HL-60 (cell line): Measurements from ENCODE around the gene HACD1.

Source experiments
- DNase-seq, 2 experiments: peaks; one replicate each; pipeline ENCODE4 v3.0.0-alpha.2; 2010 to 2020; ENCODE audit warnings: low read depth in 1 of 2, low spot score in 1 of 2
- H3K27ac ChIP-seq: fragments of 250-450 bp; sonication (Bioruptor Pico); replicated peaks from 2 replicates; pipeline ENCODE4 v1.5.1; 2020; ENCODE audit warnings: mild to moderate bottlenecking, moderate library complexity
- H3K27me3 ChIP-seq: fragments of 250-450 bp; sonication (Bioruptor Pico); 2 replicates; pipeline ENCODE4 v1.5.1; 2021; ENCODE audit warnings: mild to moderate bottlenecking, moderate library complexity; ENCODE audit not compliant: insufficient read depth, poor library complexity, severe bottlenecking
- H3K4me3 ChIP-seq: replicated peaks from 2 replicates; pipeline ENCODE4 v1.5.1; 2011; ENCODE audit warnings: mild to moderate bottlenecking, control low read depth, low read length; ENCODE audit not compliant: insufficient read depth
- GABPA ChIP-seq: IDR thresholded peaks from 2 replicates; pipeline ENCODE4 v1.6.1; 2012; ENCODE audit warnings: low read depth
- POLR2AphosphoS5 ChIP-seq: IDR thresholded peaks from 2 replicates; pipeline ENCODE4 v1.6.1; 2012; ENCODE audit warnings: low read depth
- SPI1 ChIP-seq: IDR thresholded peaks from 2 replicates; pipeline ENCODE4 v1.6.1; 2012; ENCODE audit warnings: low read depth, mild to moderate bottlenecking, borderline replicate concordance
- TF ChIP-seq, protein P1 (sequence below): IDR thresholded peaks from 2 replicates; pipeline ENCODE4 v1.6.1; 2012; ENCODE audit warnings: low read depth; ENCODE audit not compliant: insufficient replicate concordance
- TF ChIP-seq, protein P2 (sequence below): IDR thresholded peaks from one replicate; pipeline ENCODE4 v1.5.1; 2011; ENCODE audit warnings: low read length, control low read depth, inconsistent platforms; ENCODE audit not compliant: insufficient read depth

Gene HACD1

DNA sequence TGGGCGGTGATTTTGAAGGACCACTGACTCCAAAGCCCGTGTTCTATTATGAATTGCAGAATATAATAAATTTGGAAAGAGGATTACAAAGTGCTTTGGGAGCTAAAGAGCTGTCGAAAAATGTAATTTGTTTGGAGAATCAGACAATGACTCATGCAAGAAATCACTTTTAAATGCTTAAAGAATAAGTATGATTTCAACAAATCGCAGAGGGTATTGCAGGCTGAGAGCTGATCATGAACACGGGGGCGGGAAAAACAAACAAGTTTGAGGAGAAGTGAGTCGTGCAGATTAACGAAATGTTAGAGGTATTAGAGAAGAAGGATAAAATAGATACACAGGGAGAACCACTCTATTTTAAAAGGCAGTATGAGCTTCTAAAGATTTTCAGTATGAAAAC lies 4.9 kb upstream of the HACD1 start:
- Histone ChIP-seq H3K4me3 (no peak overlapping the region), H3K27me3 (no peaks in the 10 kb centered on the region), H3K27ac (no peak overlapping the region)
- DNase-seq, result no peak
- TF ChIP-seq, protein P1, sequence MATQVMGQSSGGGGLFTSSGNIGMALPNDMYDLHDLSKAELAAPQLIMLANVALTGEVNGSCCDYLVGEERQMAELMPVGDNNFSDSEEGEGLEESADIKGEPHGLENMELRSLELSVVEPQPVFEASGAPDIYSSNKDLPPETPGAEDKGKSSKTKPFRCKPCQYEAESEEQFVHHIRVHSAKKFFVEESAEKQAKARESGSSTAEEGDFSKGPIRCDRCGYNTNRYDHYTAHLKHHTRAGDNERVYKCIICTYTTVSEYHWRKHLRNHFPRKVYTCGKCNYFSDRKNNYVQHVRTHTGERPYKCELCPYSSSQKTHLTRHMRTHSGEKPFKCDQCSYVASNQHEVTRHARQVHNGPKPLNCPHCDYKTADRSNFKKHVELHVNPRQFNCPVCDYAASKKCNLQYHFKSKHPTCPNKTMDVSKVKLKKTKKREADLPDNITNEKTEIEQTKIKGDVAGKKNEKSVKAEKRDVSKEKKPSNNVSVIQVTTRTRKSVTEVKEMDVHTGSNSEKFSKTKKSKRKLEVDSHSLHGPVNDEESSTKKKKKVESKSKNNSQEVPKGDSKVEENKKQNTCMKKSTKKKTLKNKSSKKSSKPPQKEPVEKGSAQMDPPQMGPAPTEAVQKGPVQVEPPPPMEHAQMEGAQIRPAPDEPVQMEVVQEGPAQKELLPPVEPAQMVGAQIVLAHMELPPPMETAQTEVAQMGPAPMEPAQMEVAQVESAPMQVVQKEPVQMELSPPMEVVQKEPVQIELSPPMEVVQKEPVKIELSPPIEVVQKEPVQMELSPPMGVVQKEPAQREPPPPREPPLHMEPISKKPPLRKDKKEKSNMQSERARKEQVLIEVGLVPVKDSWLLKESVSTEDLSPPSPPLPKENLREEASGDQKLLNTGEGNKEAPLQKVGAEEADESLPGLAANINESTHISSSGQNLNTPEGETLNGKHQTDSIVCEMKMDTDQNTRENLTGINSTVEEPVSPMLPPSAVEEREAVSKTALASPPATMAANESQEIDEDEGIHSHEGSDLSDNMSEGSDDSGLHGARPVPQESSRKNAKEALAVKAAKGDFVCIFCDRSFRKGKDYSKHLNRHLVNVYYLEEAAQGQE, result no peak
- TF ChIP-seq POLR2AphosphoS5 (no peak), GABPA (no peak), SPI1 (no peak)
- TF ChIP-seq, protein P2, sequence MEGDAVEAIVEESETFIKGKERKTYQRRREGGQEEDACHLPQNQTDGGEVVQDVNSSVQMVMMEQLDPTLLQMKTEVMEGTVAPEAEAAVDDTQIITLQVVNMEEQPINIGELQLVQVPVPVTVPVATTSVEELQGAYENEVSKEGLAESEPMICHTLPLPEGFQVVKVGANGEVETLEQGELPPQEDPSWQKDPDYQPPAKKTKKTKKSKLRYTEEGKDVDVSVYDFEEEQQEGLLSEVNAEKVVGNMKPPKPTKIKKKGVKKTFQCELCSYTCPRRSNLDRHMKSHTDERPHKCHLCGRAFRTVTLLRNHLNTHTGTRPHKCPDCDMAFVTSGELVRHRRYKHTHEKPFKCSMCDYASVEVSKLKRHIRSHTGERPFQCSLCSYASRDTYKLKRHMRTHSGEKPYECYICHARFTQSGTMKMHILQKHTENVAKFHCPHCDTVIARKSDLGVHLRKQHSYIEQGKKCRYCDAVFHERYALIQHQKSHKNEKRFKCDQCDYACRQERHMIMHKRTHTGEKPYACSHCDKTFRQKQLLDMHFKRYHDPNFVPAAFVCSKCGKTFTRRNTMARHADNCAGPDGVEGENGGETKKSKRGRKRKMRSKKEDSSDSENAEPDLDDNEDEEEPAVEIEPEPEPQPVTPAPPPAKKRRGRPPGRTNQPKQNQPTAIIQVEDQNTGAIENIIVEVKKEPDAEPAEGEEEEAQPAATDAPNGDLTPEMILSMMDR, result no peak

DNA sequence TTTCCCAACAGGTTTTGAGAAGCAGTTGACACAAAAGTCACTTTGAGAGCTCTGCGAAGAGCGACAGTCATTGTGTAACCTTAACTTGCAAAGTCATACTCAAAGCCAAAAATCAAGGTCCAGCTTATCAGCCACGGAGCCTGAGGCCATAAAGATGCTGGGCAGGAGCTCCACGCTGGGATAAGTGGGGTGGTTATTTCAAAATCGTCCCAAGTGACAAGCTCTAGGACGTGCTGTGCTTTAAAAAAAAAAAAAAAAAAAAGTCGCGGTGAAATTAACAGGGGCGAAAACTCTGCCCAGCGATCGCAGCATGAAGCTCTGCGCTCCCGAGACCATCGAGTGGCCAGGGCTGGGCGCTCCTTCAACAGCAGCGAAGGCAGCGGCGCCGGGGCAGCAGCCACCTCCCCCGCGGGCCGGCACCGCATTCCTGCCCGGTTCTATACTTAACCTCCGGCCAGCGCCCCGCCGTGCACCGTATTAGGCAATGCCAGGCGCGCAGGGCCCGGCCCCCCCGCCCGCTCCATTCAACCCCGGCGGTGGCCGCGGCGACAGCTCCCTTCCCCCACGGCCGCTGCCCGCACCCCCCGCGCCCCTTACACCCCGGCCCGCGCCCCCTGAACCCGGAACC lies 657 bp downstream of the HACD1 start:
- peak overlapping the region; percentile 61 for H3K4me3 ChIP-seq
- no peak overlapping the region for H3K27ac ChIP-seq
- peak; percentile 1 to 2 for DNase-seq
- no peaks in the 10 kb centered on the region for H3K27me3 ChIP-seq
- TF ChIP-seq, protein P1, result no peak
- TF ChIP-seq, protein P2, result no peak
- TF ChIP-seq SPI1 (no peak), GABPA (no peak), POLR2AphosphoS5 (no peak)

DNA sequence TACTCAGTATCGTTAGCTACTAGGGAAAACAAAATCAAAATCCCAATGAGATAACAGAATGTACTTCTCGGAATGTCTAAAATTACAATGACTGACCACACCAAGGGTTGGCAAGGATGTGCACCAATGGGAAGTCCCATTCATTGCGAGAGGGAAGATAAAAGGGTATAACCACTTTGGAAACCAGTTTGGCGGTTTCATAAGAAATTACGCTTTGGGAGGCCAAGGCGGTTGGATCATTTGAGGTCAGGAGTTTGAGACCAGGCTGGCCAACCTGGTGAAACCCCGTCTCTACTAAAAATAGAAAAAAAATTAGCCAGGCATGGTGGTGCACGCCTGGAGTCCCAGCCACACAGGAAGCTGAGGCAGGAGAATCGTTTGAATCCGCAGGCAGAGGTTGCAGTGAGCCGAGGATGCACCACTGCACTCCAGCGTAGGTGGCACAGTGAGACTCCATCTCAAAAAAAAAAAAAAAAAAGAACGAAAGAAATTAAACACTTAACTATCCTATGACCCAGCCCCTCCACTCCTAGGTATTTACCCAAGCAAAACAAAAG lies 7.6 kb downstream of the HACD1 start:
- TF ChIP-seq, protein P1, result no peak
- TF ChIP-seq SPI1 (no peak), GABPA (no peak), POLR2AphosphoS5 (no peak)
- TF ChIP-seq, protein P2, result no peak
- no peaks in the 10 kb centered on the region for H3K27me3 ChIP-seq
- H3K4me3 ChIP-seq, result no peak overlapping the region
- no peak for DNase-seq
- H3K27ac ChIP-seq, result no peak overlapping the region
